Heart left ventricle (tissue), 13 donors: Measurements from ENCODE around the gene ZNF200.

Source experiments
- POLR2A ChIP-seq, 2 donors: fragments of 450-650 bp; IDR thresholded peaks; one replicate each; pipeline ENCODE4 v1.6.1; 2017; ENCODE audit warnings: antibody characterized with exemption in 2 of 2, mild to moderate bottlenecking in 2 of 2, moderate library complexity in 2 of 2
- TF ChIP-seq, protein P1 (sequence below), 12 donors: fragments of 200-600 bp; sonication (generic) in 4 of 12; IDR thresholded peaks; one replicate each; pipeline versions ENCODE4 v1.5.0 to v1.8.0; 2018 to 2022; ENCODE audit warnings: antibody characterized with exemption in 12 of 12, mild to moderate bottlenecking in 5 of 12
- donor health status: ischemic (EF 13 %, LVEDD 7.1; RV severe dilation, severe dysfunction).
- donor health status: DM: no; HTN: yes; CAD: no.
- donor health status: DM: no; HTN: no; CAD: no.
- donor health status: ischemic (EF 25% LVEDD 6.9; RV normal size, moderate dysfunction).
- donor health status: ischemic (EF 25% LVEDD 5.7; RV mildly dilated, moderate dysfunction).
- donor health status: ischemic (EF 35%, LVEDD 5.7; RV mildly dilated, moderate dysfunction).
- donor health status: nonischemic (EF 11% LVEDD 7.7; RV severe dilation, severe dysfunction).
- donor health status: DM: yes; HTN: yes; CAD: no.
- donor health status: PGD.
- donor health status: ischemic (EF 29% LVEDD 5.4; RV normal size, mild dysfunction).
- donor health status: nonischemic (EF 23%, LVEDD 6.1; RV moderate dilation, normal function).

- no peak for TF ChIP-seq POLR2A (IDR thresholded peaks at IDR 0.05)
- TF ChIP-seq, protein P1, sequence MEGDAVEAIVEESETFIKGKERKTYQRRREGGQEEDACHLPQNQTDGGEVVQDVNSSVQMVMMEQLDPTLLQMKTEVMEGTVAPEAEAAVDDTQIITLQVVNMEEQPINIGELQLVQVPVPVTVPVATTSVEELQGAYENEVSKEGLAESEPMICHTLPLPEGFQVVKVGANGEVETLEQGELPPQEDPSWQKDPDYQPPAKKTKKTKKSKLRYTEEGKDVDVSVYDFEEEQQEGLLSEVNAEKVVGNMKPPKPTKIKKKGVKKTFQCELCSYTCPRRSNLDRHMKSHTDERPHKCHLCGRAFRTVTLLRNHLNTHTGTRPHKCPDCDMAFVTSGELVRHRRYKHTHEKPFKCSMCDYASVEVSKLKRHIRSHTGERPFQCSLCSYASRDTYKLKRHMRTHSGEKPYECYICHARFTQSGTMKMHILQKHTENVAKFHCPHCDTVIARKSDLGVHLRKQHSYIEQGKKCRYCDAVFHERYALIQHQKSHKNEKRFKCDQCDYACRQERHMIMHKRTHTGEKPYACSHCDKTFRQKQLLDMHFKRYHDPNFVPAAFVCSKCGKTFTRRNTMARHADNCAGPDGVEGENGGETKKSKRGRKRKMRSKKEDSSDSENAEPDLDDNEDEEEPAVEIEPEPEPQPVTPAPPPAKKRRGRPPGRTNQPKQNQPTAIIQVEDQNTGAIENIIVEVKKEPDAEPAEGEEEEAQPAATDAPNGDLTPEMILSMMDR (IDR thresholded peaks at IDR 0.05), result no peak
Observed at GRCh38 chr16:3248596-3248995, 13.6 kb upstream of the ZNF200 start.
